HG03175 (cell line): ENCODE results near the gene KRT82.
"Not testable (repeated sequence)": the region's sequence is repeated elsewhere in the genome, so short reads cannot be mapped to it uniquely, and the experiment has no call there.

Experiments used
- ATAC-seq: cut with Tn5 transposase; IDR thresholded peaks from one replicate; pipeline ENCODE4 v1.9.1; 2021; ENCODE audit warnings: mild to moderate bottlenecking, moderate library complexity; ENCODE audit not compliant: unreplicated experiment

KRT82 gene

DNA sequence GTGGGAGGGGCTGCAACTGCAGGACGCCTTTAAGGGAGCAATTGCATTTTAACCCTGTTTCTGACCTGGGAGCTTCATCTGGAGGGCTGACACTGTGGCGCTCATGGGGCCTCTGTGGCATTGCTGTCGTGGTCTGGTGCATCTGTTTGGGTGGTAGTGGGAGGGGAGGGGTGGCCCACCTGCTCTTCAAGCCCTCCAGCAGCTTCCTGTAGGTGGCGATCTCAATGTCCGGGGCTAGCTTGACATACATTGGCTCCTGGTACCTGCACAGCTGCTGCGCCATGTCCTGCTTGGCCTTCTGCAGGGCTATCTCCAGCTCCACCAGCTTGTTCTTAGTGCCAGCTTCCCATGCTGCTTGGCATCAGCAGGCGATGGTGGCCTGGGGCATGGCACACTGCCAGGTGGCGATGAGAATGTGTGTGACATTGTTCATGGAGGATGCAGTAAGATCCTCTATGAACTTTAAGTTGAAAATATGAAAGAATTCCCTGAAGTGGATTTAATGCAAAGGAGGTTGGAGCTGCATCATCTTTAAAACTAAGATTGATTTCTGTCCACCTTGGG lies 7.7 kb upstream of the KRT82 start:
- ATAC-seq, result no peak

DNA sequence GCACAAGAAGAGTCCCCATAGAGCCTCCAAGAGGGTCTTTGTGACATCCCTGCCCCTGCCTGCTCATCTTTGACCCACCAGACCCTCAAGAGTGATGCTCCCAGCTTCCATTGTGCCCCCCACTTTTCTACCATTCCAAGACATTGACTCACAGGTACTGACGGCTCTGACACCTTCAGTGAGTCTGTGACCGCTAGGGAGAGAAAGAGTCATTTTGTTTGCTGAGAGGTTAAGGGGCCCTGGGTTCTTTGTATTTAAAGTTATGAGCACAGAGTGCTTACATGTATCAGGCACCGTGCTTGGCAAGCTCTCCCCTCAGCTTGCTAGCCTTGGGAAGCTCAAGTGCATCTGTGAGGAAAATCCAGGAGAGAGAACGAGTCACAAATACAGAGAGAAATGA lies 7.1 kb upstream of the KRT82 start:
- ATAC-seq, result no peak

DNA sequence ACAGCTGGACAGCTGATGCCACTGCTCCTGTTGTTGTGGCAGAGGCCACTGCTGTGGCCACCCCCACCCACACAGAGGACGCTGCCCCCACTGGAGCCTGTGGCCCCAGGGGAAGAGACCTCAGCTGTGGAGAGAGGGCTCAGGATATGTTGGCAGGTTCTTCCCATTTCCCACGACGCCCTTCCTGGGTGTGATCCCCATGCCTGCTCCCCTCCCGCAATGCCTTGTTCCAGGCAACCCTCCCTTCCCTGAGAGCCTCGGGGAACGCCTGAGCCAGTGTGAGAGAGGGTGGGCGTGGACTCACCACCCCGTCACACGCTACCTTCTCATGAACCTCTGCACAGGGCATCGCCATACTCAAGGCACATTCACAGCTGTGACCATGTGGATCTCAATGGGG lies 5.7 kb upstream of the KRT82 start:
- ATAC-seq, result no peak

DNA sequence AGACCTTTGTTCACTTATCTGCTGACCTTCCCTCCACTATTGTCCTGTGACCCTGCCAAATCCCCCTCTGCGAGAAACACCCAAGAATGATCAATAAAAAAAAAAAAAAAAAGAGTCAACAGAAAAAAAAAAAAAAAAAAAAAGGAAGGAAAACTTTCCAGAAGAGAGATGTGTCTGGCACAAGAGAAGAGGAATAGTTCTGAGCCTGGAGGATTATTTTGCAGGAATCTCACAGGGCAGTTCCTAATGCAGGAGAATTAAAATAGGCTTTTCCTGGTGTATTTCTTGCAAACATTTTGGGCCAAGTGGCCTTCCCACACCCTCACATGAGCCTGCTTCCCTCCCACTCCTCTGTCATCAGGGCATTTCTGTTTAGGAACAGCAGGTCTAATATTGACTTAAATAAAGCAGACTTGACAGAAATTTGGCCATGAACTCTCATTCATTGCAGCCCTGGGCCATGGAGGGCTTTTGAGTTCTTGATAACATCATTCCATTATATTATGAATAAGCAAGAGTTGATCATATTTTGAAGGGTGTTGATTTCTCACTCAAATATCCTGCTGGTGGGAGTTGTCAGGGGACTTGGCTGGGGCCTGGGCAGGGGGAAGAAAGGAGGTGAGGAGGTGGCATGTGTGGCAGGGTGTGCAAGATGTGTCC lies 4.6 kb upstream of the KRT82 start:
- not testable (repeated sequence) for ATAC-seq

DNA sequence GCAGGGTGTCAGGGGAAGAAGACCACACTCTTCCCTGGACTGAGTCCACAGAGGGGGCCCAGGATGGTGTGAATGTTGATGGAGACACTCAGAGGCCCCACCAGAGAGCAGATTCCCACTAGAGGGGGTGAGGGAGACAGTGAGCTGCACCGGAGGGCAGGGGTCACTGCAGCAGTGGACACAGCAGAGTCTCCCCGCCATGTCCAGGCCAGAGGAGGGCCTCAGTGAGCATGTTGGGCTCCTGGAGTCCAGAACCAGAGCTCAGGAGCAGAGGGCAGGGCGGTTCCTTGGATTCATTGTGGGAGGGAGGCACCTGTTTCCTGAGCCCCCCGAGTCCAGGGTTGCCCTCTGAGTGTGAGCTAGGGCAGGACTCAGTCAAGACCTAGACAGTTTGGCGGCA lies 1.8 kb upstream of the KRT82 start:
- ATAC-seq, result no peak

DNA sequence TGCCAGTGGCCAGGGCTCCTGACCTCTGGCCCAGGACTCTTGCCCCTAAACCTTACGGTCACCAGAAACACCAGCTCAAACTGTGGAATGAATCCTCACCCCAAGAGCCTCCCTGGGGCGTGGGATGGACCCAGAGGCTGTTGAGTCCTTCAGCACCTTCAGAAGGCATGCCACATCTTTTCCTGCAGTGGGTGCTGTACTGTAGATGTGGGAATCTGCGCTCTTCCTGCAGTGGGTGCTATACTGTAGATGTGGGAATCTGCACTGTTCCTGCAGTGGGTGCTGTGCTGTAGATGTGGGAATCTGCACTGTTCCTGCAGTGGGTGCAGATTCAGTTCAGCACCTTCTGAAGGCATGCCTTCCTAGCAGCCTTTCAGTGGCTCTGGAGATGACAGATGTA lies 1.2 kb downstream of the KRT82 start:
- no peak for ATAC-seq

DNA sequence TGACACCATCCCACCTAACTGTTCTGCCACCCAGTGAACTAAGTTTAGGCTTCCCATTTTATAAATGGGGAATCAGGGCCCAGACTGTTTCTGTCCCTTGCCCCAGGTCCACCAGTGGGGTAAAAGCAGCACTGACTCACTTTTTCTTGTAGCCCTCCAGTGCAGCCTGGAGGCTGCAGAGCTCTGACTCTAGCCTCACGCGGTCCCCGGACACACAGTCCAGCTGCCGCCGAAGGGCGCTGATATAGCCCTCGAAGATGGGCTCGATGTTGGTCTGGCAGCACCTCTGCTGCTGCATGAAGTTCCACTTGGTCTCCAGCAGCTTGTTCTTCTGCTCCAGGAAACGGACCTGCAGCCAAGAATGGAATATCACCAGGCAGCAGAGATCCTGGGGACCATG lies 2.6 kb downstream of the KRT82 start:
- no peak for ATAC-seq

DNA sequence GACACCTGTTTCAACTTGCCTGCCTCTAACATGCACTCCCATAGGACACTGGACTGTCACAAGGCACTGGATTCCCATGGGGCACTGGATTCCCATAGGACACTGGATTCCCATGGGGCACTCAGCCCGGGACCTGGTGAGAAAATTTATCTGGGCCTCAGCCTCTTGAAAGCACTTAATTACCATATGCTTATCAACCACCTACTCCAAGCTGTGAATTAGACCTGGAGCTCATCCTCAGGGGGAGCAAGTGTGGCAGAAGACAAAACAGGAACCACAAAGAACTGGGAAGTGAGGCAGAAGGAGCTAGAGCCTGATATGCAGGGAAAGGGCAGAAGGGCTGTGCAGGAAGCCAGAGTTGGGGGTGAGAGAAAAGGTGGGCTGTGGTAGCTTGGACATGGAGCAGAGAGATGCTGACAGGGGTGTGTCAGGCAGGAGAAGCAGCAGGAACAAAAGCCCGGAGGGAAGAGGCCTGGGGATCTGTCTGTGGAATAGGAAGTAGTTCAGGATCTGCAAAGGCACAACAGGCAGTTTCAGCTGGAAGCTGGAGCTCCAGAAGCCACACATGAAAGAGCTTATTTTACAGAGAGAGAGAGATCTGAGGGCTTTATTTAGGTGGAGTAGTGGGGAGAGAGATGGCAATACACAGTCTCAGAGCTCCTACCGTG lies 3.1 kb downstream of the KRT82 start:
- no peak for ATAC-seq

DNA sequence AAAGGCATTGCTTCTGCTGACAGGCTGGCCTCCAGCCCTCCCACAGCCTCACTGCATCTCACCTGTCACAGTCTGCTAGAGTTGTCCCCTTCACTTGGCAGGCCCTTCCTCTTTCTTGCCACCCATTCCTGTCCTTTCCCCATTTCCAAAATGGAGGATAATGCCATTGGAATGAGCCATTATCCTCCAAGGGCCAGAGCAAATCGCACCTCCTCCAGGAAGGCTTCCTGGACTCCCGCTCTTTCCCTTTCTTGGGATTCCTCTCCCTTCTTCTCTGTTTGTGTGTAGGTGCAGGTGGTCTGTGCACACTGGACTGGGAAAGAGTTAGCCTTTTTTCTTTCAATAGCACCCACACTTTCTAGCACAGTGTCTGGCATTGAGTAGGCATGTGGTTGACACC lies 3.8 kb downstream of the KRT82 start:
- ATAC-seq, result no peak

DNA sequence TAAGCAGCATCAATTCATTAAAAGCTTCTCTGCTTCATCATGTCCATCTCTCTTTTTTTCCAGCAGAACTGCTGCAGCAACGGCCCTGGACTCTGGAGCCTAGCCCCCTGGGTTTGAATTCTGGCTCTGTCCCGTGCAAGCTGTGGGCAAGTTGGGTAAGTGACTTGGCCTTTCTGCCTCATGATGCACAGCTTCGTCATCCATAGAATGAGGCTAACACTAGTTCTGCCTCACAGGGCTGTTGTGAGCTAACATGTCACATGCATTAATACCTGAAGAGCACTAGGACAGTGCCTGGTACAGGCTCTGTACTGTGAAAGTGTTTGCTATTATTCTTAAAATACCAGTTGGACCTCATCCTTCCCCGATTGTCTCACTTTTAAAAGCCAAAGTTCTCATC lies 4.2 kb downstream of the KRT82 start:
- ATAC-seq, result no peak

DNA sequence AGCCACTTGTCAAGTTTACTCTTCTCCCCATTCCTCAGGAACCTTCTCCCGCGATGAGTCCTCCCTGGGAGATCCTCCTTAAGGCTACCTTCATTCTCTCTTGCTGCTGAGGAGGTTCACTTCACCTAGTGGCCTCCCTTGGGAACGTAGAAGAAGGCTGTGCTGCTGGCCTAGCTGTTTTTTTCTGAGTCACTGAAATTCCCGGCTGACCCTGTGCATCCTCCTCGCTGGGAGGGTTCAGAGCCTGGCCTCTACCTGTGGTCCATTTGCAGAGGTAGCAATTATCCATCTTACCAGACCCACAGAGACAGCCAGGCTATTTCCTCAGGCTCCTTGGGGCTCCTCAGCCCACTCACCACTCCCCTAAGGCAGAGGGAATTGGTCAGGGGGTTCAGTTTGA lies 4.6 kb downstream of the KRT82 start:
- no peak for ATAC-seq

DNA sequence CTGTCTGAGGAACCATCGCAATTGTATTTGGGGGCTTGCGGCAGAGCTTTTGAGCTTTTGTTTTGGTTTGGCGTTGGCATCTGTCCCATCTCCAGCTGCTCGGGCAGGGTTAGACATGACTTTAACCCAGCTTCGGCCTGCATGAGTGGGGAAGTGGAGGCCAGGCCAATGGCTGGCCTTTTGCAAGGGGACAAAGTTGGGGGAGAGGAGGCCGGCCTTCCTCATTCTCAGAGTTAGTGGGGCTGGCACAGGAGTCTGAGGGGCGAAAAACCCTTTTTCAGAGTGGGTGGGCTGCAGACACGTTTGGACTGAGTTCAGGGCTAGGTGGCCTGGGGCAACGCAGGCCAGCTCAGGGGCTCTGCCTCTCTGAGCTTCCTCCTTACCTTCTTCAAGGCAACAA lies 5.2 kb downstream of the KRT82 start:
- ATAC-seq, result no peak

DNA sequence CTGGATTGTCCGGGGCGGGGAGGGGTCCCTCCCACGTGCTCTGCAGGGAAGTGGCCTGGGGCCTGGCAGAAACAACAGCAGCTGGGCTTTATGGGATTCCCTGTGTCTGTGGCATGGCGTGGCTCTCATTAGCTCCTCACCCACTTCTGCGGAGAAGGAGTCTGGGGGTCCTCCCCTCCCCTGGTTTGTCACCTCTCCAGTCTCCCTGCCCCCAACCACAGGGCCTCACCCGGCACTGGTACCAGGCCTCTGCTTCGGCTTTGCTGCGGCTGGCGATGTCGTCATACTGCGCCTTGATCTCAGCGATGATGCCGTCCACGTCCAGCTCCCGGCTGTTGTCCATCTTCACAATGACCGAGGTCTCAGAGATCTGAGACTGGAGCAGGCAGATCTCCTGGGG lies 6.4 kb downstream of the KRT82 start:
- ATAC-seq, result no peak

DNA sequence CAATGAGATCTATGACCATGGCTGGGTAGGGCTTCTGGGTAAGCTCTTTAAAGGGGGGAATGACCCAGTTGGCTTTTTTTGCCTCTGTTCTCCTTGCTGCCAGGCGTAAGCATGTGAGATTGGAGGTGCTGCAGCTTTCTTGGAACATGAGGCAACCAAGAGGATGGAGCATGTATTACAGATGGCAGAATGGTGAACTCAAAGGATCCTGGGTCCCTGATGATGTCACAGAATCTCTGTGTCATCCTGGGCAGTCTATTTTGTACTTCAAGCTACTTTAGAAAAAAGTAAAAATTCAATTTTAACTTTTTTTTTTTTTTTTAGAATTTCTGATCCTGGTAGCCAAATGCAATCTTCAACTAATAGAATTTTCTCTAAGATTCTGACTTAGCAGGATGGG lies 8.0 kb downstream of the KRT82 start:
- no peak for ATAC-seq

DNA sequence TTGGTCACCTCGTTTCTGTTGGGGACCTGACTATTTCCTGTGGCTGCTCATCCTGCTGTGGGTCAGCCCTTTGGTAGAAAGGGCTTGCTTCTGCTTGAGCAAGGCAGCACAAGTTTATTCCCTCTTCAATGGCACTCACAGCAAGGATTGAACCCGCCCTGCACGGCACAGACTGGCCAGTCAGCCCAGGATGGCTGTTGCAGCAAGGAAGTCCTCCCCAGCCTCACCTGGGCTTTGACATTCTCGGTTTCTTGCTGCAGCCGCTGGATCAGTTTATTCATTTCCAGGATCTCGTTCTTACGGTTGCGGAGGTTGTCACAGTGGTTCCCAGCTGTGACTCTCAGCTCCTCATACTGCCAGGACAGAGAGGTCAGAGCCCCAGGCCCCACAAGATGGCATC lies 9.5 kb downstream of the KRT82 start:
- ATAC-seq, result no peak

DNA sequence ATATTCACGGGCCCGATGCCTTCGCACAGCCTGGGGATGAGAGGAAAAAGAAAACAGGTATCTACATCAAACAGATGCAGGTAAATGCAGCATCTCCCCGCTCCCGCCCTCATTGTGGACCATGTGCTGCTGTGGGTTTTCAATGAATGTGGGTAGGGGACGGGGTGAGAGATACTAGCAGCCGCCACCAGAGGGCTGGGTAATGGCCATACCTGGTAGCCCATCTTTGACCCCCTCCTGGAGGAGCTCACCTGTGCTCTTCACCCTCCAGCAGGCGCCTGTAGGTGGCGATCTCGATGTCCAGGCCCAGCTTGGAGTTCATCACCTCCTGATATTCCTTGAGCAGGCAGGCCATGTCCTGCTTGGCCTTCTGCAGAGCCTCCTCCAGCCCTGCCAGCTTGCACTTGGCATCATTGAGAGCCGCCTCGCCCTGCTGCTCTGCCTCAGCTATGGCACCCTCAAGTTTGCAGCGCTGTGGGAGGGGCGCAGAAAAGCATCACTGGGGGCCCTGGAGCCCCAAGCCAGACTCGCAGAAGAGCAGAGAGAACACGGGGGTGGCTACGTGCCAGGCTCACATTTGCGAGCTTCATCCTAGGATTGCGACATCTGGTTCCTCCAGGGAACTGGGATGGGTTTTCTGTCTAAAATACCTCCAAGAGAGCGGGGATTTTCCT lies 10.2 kb downstream of the KRT82 start:
- no peak for ATAC-seq

DNA sequence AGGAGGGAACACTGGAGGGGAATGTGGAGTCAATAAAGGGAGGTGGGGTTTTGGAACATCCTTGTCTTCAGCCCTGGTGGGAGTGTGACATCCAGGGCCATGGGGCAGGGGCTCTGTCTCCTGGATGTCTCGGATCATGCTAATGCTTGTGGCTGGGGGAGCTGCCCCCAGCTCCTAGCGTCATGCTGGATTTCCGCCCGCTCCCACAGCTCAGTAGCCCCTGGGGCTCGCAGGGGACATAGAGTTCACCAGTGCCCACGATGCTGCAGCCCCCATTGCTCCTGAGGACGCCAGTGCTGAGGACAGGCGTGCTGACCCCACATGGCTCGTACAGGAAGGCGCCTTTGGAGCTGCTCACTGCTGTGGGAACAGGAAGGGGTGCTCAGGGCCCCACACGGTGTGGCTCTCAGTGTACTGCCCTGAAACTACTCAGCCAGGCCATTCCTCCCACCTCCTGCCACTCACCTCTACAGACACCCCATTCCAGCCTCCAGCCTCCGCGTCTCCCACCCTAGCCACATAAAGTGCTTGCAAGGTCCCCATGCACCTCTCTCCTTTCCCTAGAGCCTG lies 11.2 kb downstream of the KRT82 start:
- ATAC-seq, result no peak

DNA sequence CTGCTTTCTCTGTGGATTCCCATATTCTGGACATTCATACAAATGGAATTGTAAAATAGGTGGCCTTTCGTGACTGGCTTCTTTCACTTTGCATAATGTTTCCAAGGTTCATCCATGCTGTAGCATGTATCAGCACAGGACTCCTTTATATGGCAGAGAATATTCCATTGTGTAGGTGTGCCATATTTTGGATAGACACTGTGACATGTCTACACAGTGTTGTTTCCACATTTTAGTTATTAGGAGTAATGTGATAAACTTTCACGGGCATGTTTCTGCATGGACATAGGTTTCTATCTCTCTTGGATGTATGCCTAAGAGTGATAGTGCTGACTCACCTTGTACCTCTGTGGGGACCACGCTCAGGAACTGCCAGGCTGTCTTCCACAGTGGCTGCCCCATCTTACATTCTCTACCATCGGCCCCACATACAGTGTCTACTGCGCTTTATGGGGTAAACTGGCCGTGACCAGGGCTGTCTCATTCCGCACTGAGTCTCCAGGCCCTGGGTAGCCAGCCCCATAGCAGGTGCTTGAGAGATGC lies 13.6 kb downstream of the KRT82 start:
- no peak for ATAC-seq

DNA sequence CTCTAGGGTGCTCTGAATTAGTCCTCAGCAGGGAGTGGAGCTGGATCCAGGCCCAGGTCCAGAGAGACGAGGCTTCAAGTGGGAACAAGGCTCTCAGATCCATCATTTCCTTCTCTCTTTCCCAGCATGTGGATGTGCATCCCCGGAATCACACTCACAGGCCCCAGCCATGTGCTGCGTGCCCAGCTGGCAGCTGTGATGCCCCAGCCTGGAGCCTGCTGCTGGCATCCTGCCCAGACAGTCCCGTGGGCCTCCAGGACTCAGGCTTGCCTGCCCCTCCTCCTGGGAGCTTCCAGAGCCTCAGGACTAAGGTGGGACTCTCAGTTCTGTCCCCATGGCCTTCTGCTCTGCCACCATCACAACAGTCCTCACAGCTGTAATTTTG lies 14.5 kb downstream of the KRT82 start:
- ATAC-seq, result no peak

DNA sequence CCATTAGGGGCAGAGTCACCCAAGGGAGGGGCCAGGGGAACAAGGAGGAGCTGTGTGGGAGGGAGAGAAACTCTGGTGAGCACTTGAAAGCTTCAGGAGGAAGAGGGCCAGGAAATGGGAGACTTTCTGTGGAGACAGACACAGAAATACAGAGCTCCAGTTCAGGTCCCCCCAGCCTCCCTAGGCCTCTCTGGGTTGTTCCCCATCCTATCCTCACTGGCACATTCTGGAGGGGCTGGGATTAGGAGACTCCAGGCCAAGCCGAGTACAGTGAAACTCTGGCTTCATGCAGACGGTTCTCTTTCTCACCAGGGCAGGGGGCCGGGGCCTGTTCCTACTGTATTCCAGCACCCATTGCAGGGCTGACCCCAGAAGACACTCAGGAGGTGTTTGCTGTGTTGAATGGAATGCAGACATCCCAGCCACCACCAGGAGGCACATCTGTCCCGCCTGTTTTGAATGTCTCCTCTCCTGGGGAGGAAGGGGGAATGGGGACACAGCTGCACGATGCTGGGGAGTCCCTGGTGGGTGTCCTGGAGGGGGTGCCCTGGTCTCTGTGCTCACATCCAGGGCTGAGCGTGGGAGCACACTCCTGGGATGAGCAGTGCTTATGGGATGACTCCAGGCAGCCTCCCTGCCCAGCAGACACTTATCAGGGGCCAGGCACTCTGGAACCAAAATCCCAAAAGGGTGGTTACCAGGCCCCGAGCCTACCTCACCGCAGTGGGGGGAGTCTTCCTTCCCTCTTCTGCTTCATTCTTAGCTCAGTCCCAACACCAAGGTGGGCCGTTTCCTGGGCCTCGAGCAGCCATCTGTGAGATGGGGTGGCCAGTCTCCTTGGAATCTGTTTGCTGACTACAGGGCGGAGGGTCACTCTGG lies 15.2 kb downstream of the KRT82 start:
- no peak for ATAC-seq
